Astrocyte of the spinal cord (primary cell): Measurements from ENCODE around the gene CSH1.
"Not testable (repeated sequence)": the region's sequence is repeated elsewhere in the genome, so short reads cannot be mapped to it uniquely, and the experiment has no call there.

Experiments used
- DNase-seq: peaks from one replicate; pipeline ENCODE4 v3.0.0; 2011; ENCODE audit warnings: low read depth, low spot score
- H3K4me3 ChIP-seq: 2 replicates; pipeline ENCODE4 v1.5.1; 2011; ENCODE audit warnings: low read depth, mild to moderate bottlenecking, low read length, moderate library complexity
- in situ Hi-C: cut with HindIII; loops from 2 replicates; pipeline ENCODE4 v1.10.0; 2017; ENCODE audit warnings: low sequenced_read_pairs
- TF ChIP-seq, protein P1 (sequence below): IDR thresholded peaks from 2 replicates; pipeline ENCODE4 v1.5.1; 2012; ENCODE audit warnings: low read depth, mild to moderate bottlenecking, low read length, inconsistent platforms

Gene CSH1

DNA sequence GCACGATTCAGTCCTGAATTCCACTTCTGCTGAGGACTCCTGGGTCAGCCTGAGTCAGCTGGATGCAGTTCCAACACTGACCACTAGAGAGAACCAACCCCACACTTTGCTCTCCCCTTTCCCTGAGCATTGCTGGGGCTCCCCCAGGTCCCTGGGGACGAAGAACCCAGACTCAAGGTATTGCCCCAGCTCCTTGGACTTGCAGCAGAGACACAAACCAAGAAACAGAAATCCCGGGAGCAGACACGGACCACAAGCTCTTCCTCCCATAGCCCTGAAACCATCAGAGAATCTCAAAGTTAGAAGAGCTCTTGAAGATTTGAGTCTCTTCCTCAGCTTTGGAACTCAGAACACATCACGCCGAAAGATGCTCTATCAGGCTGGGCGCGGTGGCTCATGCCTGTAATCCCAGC is 22.9 kb upstream of the CSH1 start:
- in situ Hi-C loops, result no loop called here
- TF ChIP-seq, protein P1, sequence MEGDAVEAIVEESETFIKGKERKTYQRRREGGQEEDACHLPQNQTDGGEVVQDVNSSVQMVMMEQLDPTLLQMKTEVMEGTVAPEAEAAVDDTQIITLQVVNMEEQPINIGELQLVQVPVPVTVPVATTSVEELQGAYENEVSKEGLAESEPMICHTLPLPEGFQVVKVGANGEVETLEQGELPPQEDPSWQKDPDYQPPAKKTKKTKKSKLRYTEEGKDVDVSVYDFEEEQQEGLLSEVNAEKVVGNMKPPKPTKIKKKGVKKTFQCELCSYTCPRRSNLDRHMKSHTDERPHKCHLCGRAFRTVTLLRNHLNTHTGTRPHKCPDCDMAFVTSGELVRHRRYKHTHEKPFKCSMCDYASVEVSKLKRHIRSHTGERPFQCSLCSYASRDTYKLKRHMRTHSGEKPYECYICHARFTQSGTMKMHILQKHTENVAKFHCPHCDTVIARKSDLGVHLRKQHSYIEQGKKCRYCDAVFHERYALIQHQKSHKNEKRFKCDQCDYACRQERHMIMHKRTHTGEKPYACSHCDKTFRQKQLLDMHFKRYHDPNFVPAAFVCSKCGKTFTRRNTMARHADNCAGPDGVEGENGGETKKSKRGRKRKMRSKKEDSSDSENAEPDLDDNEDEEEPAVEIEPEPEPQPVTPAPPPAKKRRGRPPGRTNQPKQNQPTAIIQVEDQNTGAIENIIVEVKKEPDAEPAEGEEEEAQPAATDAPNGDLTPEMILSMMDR, result peak; percentile 94
- no peak overlapping the region for H3K4me3 ChIP-seq
- peak; percentile 39 for DNase-seq

DNA sequence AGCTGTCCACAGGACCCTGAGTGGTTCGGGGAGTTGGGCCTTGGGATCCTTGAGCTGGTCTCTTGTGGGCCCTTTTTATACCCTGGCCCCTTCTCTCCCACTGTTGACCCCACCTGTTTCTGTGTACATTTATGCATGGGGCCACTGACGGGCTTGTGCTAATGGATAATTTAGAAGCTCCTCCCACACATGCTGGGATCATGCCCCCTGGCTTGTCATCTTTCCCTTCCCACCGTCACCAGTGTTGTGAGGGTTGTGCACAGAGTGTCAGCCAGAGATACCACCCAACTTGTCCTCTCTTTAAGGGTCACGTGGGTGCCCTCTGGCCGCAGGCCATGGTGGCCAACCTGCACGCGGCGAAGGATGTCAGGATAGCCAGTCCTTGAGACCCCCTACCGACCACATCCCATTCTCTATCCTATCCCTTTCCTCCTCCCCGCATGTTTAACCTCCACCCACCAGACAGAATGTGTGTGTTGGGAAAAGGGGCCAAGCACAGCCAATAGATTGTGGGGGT is 22.5 kb upstream of the CSH1 start, which contains the start of gene GH1:
TSS of gene GH1 (minus strand) at position 51 of the 517 bp plus-strand sequence. CDS start 63 bp downstream, outside the sequence.
- in situ Hi-C loops, DNase-seq: not testable (repeated sequence)

GRCh38 chr17:63918305-63918704 is 21.9 kb upstream of the CSH1 start:
- no peak for DNase-seq
- in situ Hi-C loops, result no loop called here
- no peak overlapping the region for H3K4me3 ChIP-seq
- TF ChIP-seq, protein P1, result no peak

More for the DNA sequence above, 22.5 kb upstream of the CSH1 start, which contains the start of gene GH1:
- not testable (repeated sequence) for H3K4me3 ChIP-seq

- H3K4me3 ChIP-seq, result no peak overlapping the region
- no peak for DNase-seq
- in situ Hi-C loops, result no loop called here
- TF ChIP-seq, protein P1, result no peak
These were observed 21.3 kb upstream of the CSH1 start for GRCh38 chr17:63917646-63918045.

GRCh38 chr17:63917206-63917605 is 20.8 kb upstream of the CSH1 start:
- H3K4me3 ChIP-seq, DNase-seq, in situ Hi-C loops: not testable (repeated sequence)

- in situ Hi-C loops, result no loop called here
- no peak for DNase-seq
- TF ChIP-seq, protein P1, result no peak
- no peak overlapping the region for H3K4me3 ChIP-seq
These were observed 20.3 kb upstream of the CSH1 start for GRCh38 chr17:63916566-63917185.

- H3K4me3 ChIP-seq, DNase-seq, in situ Hi-C loops: not testable (repeated sequence)
These were observed 19.4 kb upstream of the CSH1 start for GRCh38 chr17:63915753-63916152.

DNA sequence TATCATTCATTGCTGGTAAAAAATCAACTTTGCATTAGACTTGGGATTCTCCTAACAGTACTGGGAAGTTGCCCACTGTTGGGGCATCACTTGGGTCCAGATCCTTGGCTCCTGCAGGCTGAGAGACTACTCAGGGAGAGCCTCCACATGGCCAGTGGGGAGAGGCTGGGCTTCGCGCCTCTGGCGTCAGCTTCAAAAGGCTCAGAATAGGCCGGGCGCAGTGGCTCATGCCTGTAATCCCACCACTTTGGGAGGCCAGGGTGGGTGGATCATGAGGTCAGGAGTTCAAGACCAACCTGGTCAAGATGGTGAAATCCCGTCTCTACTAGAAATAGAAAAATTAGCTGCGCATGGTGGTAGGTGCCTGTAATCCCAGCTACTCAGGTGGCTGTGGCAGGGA is 18.1 kb upstream of the CSH1 start:
- no peak for DNase-seq
- TF ChIP-seq, protein P1, result no peak
- in situ Hi-C loops, result no loop called here
- no peak overlapping the region for H3K4me3 ChIP-seq
